Inferior parietal cortex (tissue), 1 donor: ENCODE data around the gene CMTM4.
"Not testable (repeated sequence)": the region's sequence is repeated elsewhere in the genome, so short reads cannot be mapped to it uniquely, and the experiment has no call there.

Experiments
- DNase-seq: peaks from one replicate; pipeline ENCODE4 v3.0.0-alpha.2; 2016; ENCODE audit errors: extremely low spot score

CMTM4 gene

DNA sequence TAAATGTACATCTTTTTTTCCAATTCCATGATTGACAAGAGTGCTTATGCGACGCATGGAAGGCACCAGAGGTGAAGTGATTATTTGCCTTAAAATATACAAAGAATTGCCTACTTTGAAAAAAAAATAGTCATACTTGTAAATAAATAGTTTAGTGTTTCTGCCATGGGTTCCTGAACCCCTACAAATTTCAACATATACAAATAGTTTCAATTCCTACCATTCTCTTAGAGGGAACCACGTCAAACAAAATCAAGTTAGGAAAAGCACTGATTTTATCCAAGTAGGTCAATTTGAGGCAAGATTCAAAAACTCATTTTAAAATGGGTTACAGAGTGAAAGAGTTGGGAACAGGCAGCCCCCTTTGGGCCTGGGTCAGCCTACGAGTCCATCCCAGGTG, 80.4 kb downstream of the CMTM4 start:
- no peak for DNase-seq

DNA sequence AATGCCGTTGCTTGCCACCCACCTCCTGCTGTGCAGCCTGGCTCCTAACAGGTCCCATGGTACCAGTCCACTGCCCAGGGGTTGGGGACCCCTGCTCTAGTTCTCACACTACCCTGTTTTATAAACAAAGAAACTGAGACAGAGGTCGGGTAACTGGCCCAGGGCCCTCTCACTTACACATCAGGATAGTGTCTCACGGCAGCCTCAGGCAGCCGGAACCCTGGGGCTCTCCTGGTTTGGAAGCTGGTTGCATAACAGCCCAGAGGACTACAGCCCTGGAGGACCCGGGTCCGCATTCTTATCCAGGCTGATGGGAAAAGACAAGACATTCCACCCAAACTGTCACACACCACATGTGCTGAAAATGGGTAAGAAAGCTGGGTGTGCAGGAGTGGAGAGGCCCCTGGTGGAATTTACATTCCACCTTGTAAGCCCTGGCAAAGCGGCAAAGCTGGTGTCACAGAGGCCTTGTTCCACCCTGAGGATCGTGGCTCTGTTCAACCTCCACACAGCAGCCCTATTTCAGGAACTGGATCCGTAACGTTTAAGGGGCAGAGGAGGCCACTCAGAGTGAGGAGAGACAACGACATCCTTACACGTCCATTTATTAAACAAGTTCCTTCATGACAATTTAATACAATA, 82.3 kb downstream of the CMTM4 start:
- DNase-seq, result no peak

DNA sequence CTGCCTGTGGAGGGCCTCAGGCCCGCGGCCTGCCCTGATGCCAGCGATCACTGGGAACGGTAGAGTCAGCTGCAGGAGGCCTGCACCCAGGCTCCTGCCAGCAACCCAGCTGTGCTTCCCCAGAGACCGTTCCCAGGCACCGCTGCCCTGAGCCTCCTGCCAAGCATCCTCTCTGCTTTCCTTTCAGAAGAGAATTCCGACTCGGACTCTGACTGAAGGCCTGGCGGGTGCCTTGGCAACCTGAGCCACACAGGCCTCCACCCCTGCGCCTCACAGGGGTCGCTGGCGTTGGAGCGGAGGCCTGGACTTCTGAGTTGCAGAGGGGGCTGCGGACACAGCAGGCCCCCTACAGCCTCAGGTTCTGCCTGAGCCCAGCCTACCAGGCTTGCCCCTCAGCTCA, 84.1 kb downstream of the CMTM4 start:
- DNase-seq, result no peak

DNA sequence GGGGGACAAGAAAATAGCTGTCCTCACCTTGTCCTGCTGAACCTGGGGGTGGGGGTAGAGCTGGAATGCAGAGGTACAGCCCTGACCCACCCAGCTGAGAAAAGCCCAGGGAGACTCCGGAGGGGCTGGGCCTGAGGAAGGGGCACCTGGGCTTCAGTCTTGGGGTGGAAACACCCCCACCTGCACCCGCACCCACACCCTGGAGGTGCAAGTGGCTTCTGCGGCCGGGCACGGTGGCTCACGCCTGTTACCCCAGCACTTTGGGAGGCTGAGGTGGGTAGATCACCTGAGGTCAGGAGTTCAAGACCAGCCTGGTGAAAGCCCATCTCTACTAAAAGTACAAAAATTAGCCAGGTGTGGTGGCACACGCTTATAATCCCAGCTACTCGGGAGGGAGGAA, 84.6 kb downstream of the CMTM4 start:
- DNase-seq, result not testable (repeated sequence)

DNA sequence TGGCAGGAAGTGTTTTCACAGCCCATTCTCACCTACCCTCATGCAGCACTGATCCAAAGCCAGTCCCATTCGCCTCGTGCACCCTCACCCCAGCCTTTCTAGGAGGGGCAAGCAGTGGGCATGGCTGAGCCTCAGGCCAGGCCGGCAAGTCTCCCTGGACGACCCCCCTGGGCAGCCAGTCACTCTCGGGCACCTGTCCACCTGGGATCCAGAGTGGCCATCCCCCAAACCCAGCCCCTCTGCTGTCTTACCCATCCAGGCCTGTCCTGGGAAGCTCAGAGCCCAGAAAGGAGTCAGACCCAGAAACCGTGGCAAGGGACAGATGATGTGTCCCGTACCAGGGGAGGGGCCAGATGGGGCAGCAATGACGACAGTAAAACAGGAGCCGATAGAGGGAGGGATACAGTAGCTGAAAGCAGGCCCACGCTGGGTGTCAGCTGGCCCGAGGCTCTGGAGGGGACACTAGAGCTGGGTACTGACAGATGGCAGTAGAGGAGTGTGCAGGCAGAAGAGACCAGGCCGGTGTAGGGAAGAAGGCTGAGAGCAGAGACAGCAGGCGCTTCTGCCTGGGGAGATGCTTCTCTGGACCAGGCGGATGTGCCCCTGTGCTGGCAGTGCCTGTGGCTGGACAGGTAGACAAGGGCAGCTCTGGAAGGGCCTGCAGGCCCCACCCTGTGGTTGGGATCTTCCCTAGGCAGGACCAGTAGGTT, 86.3 kb downstream of the CMTM4 start:
- no peak for DNase-seq

DNA sequence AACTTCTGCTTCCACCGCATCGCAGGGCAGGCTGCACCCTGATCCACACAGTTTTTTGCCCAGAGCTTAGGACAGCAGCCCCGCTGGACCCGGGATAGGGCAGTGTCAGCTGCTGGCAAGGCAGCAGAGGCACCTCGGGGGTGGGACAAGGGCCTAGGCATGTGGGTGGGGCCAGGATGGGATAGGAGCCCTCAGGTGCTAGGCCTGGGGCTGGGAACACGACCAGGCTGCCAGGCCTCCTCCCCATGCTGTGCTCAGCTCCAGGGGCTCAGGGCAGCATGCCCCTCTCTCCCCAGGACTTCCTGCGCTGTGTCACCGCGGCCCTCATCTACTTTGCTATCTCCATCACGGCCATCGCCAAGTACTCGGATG, 87.4 kb downstream of the CMTM4 start:
- no peak for DNase-seq

DNA sequence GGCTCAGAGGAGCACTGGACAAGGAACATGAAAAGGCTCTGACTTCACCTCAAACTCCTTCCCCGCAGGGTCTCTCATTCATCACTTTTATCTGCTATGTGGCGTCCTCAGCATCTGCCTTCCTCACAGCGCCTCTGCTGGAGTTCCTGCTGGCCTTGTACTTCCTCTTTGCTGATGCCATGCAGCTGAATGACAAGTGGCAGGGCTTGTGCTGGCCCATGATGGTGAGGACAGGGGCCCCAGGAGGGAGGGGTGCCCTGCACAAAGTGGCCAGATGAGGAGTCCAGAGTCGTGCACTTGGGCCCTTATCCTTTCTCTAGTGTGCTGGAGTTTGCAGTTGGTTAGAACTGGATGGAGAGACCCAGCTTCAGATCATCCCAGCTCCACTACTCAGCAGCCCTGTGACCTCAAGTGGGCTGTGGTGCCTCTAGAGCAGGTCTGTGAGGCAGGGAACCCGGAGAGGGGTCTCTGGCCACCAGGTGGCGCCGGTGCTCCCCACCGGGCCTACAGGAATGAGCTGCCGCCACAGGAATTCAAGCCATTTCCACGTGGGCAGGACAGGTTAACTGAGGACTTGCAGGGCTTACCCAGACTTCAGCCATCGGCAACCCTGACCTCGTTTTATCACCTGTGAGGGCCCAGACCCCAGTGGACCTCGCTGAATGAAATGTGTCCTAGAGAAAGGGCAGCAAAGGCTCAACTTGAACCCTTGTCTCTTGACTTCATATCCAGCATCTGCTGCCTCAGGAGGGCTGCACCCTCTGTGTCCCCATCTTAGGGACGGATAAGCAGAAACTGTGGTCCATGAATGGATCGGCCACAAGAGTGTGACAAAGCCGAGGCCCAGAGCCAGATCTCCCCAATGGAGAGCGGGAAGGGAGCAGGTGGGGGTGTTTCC, 88.1 kb downstream of the CMTM4 start:
- peak; percentile 83 for DNase-seq

DNA sequence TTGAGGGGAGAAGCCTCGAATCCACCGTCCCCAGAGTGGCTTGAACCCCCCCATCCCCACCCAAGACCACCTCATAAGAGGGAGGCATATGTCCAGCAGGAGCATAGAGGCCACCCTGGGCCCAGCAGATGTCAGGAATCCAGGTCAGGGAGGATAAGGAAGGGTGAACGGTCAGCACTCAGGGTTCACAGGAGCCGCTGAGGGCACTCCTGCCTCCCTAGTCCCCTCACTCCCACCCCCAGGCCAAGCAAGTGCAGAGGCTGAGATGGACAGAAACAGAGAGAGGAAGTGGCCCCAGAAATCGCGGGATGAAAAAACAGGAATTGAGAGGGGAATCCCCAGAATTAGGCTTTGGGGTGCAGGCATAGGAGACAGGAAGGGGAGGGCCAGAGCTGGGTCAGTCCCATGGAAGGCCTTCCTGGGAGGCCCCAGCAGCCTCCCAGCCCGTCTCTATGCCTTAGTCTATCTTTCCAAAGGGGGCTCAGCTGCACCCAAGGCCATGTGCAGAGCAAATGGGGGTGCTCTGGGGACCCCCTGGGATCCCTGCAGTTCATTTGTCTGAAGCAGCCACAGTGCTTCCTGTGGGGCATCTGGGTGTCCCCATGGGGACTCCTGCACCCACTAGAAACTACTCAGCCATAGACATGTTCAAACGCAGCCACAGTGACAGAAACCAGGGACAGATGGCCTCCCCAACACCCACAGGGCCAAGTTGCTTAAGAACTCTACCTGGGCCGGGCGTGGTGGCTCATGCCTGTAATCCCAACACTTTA, 90.4 kb downstream of the CMTM4 start:
- DNase-seq, result no peak

DNA sequence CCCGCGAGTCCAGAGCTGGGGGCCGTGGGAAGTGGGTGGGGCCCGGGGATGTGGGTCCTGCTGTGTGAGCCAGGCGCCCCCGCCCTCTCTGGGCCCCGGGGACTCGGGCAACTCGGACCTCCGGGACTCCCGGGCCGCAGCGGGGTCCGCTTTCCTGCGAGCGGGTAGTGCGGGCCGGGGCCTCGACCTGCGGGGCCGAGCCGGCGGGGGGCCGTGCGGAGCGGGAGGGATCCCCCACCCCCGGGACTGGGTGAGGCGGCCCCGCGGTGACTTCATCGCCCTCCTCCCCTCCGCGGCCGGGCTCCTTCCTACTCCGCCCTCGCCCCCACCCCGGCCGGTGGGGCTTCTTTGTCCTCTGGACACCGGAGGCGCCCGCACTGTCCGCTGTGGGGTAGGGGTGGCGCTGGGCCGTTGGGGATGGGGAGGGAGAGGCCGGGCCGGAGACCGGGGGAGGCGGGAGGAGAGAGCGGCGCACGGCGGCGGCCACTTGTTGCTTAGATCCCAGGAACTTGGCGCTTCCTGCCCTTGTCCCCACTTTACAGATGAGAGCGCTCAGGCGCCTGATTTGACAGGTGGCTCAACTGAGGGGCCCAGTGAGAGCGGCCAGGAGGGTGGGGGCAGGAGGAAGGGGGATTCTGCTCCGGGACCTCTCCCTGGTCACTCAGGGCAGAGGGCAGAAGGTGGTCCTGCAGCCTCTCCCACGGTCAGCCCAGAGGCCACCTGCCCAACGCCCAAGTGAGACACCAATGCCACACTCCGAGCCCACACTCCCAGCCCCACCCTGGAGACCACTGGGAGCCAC, 91.2 kb downstream of the CMTM4 start:
- DNase-seq, result no peak

DNA sequence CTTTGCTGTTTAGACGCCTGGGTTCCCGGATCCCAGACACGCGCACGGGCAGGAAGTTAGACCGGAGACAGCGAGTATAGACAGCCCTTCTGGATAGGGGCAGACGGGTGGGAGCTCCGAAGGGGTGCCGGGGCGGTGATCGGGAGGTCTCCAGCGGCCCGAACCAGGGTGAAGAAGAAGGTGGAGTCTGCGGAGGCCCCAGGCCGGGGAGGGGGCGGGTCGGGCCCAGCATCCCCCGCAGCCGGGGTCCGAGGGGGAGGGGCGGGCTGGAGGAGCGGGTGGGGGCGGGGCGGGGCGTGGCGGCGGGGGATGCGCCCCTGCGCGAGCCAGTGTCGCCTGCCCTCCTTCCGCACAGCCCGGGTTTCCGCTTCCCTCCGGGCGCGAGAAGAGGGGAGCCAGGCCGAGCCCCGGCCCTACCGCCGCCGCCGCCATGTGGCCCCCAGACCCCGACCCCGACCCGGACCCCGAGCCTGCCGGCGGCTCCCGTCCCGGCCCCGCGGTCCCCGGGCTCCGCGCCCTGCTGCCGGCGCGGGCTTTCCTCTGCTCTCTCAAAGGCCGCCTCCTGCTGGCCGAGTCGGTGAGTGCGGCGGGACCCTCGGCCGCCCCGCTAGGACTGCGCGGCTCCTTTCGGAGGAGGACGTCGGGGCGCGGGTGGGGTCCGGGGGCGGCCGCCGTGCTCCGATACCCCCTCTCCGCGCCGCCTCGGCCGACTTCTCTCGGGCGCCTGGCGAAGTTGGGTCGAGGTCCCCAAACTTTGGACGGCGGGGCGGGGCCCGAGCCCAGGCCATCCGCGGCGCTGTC, 92.0 kb downstream of the CMTM4 start, which contains the start of gene CMTM3:
Gene CMTM3 (plus strand): TSS at position 329 of the 801 bp plus-strand sequence. CDS start 102 bp downstream, at position 431.
- DNase-seq, result no peak

DNA sequence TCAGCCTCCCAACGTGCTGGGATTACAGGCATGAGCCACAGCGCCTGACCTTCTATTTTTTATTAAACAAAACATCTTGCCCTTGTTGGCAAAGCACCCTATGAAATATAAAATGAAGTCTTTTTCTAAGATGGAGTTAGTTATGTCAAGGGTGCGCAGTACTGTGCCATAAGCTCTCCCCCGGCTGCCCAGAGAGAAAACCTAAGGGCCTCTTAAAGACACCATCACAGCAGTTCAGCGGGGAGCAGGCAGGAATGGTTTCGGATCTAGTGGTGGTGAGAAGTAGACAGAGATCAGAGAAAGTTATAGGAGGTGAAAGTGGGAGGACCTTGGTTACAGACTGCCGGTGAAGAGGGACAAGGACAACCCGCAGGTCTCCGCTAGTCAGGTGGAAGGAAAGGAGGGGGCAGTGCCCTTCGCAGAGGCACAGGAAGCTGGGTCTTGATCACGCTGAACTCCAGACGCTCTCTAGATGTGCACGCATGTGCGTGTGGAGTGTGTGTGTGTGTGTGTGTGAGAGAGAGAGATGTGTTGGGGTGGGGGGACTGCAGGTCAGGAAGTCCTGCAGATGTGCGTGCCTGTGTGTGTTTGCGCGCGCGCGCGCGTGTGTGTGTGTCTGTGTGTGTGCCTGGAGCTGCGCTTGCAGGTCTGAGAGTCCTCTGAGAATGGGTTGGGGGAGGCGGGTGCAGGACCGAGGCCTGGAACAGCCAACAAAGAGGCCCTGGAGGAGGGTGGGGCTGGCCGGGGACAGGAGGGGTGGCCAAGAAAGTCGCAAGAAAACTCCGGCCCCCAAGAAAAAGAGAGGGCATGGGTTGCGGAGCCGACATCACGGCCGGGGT, 92.8 kb downstream of the CMTM4 start:
- DNase-seq, result no peak

DNA sequence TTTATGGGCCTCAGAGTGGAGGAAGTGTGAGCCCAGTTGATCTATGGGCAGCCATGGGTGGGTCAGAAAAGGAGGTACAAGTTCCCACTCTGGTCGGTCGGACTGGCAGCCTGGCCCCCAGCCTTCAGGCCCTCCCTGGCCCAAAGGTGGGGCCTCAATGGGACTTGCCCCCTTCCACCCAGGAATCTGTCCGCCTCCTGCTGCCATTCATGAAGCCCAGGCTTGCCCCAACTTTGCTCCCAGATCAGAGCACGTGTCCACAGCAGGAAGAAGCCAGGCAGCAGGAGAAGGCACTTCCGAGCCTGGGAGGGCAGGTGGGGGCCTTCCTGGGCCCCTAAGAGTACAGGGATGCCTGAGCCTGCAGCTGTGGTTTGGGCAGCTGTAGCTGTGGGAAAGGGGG, 95.1 kb downstream of the CMTM4 start:
- DNase-seq, result no peak

DNA sequence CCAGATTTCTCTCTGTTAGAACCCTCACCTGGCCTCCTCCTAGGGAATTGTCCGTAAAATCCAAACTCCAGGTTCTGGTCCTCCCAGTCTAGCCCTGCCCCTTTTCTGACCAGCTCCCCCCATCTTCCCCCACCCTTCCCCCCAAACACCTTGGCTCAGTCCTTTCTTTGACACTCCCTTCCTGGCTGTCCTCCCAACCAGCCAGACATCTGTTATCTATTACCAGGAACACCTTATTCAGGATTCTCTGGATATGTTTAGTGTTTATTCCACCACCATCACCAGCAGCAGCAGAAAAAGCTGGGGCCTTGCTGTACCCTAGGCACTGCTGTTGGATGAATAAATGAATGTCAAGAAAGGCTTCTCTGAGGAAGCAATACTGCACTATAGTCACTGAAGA, 96.1 kb downstream of the CMTM4 start:
- DNase-seq, result no peak

DNA sequence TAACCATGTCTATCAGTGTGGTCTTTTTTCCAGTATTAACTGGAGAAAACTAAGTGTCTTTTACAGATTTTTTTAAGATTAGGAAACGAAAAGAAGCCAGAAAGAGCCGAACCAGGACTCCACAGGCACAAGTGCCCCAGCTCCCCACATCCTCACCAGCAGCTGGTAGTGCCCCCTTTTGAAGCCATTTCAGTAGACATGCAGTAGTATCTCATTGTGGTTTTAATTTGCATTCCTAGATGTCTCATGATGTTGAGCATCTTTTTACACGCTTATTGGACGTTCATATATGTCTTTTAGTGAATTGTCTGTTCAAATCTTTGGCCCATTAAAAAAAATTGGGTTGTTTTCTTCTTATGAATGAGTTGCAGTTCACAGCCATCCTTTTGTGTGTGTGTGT, 96.8 kb downstream of the CMTM4 start:
- DNase-seq, result no peak

DNA sequence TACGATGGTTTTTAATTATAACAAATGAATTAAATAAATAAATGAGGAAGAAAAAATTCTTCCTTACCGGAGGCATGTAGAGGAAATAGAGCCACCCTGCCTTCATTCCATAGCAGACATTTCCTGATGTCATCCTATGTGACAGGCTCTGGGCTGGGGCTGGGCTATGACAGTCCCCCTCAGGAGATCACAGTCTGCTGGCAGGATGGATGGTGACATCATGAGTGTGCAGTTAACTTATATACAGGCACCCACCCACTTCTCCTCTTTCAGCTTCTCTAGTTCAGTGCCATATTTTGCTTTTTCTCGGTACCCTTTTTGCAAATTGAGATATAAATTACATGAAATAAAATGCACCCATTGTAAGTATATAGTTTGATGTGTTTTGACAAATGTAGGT, 98.4 kb downstream of the CMTM4 start:
- DNase-seq, result no peak

DNA sequence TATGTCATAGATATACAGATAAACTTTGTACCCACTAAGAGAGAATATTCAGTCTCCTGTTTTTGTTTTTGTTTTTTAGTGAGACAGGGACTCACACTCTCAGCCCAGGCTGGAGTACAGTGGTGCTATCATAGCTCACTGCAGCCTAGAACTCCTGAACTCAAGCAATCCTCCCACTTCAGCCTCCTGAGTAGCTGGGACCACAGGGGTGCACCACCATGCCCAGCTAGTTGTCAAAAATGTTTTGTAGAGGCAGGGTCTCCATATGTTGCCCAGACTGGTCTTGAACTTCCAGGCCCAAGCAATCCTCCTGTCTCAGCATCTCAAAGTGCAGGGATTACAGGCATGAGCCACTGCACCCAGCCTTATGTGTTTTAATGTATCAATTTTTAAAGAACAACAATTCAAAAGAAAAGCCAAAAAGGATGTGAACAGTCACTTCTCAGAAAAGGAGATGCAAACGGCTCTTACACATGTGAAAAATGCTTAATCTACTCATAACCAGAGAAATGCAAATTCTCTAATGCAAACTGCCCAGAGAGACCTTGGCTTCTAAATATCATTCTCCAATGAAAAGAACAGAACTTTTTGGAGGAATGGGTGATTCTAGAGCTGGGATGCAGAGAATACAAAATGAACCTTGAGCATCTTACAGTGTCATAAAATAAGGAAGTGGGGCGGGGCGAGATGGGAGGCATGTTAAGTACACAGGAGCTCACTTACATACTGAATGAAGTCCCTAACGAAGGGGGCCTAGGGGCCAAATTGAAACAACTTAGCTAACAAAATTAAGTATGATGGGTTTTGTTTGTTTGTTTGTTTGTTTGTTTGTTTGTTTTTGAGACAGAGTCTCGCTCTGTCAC, 99.3 kb downstream of the CMTM4 start:
- DNase-seq, result no peak

DNA sequence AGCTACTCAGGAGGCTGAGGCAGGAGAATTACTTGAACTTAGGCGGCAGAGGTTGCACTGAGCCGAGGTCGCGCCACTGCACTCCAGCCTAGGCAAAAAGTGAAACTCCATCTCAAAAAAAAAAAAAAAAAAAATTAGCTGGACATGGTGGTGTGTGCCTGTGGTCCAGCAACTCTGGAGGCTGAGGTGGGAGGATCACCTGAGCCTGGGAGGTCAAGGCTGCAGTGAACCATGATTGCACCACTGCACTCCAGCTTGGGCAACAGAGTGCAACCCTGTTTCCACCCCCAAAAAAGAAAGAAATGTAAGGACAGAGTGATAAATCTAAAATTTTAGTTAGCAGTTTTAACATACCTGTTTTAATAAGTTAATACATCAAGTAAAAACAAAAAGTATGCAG, 100.0 kb downstream of the CMTM4 start:
- not testable (repeated sequence) for DNase-seq

DNA sequence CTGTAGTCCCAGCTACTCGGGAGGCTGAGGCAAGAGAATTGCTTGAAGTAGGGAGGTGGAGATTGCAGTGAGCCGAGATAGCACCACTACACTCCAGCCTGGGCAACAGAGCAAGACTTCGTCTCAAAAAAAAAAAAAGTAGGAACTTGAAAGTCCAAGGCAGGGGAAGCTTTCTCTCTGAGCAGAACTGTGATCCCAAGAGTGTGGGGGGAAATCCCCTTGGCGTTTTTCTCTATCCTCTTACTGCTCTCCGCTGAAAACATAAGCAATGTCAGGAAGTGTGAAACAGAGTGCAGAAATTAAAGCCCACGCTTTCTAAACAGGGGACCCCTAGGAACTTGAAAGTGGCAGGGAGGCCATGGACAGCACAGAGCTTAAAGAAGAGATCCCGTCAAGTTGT, 101.8 kb downstream of the CMTM4 start:
- DNase-seq, result no peak
